Stimulated activated memory B cell treated with anti-CD40 and anti-IgM and Interleukin-4, amounts not matched to agents 10 μg/mL and 1 μg/mL and 100 μg/mL, for 72 hours (primary cell): ENCODE data around the gene RAP1GDS1.
"Not testable (repeated sequence)": the region's sequence is repeated elsewhere in the genome, so short reads cannot be mapped to it uniquely, and the experiment has no call there.

ENCODE experiments used
- ATAC-seq: fragments of 150-1000 bp; cut with Tn5 transposase; 2 replicates; pipeline ENCODE4 v1.10.0; 2021
- H3K27ac Mint-ChIP-seq: one replicate; pipeline ENCODE4 v1.8.0; 2022; ENCODE audit warnings: mild to moderate bottlenecking, mixed read lengths
- H3K27me3 Mint-ChIP-seq: one replicate; pipeline ENCODE4 v1.8.0; 2022; ENCODE audit warnings: mixed read lengths
- H3K36me3 Mint-ChIP-seq: one replicate; pipeline ENCODE4 v1.8.0; 2022; ENCODE audit warnings: mixed read lengths
- H3K4me1 Mint-ChIP-seq: one replicate; pipeline ENCODE4 v1.8.0; 2022; ENCODE audit warnings: mixed read lengths
- H3K4me3 Mint-ChIP-seq: one replicate; pipeline ENCODE4 v1.8.0; 2022; ENCODE audit warnings: mild to moderate bottlenecking, moderate library complexity, mixed read lengths
- H3K9me3 Mint-ChIP-seq: one replicate; pipeline ENCODE4 v1.8.0; 2022; ENCODE audit warnings: mixed read lengths

The RAP1GDS1 gene

GRCh38 chr4:98416844-98417243, 155.7 kb downstream of the RAP1GDS1 start:
- H3K36me3 Mint-ChIP-seq, result peaks cover 48% of the 10 kb centered on the region
- H3K4me1 Mint-ChIP-seq, result no peaks in the 10 kb centered on the region
- no peak overlapping the region for H3K4me3 Mint-ChIP-seq
- no peaks in the 10 kb centered on the region for H3K27me3 Mint-ChIP-seq
- ATAC-seq, result no peak
- H3K27ac Mint-ChIP-seq, result no peak overlapping the region
- peaks cover 6% of the 10 kb centered on the region for H3K9me3 Mint-ChIP-seq

GRCh38 chr4:98420151-98420550, 159.0 kb downstream of the RAP1GDS1 start:
- H3K27ac Mint-ChIP-seq, H3K27me3 Mint-ChIP-seq, H3K4me3 Mint-ChIP-seq, H3K4me1 Mint-ChIP-seq, ATAC-seq, H3K9me3 Mint-ChIP-seq: not testable (repeated sequence)
- peaks cover 59% of the 10 kb centered on the region for H3K36me3 Mint-ChIP-seq

- Mint-ChIP-seq H3K4me3 (no peak overlapping the region), H3K9me3 (peaks cover 4% of the 10 kb centered on the region), H3K4me1 (peaks cover 9% of the 10 kb centered on the region), H3K27me3 (no peaks in the 10 kb centered on the region), H3K36me3 (peaks cover 66% of the 10 kb centered on the region), H3K27ac (no peak overlapping the region)
- no peak for ATAC-seq
Observed at GRCh38 chr4:98421111-98421510, 159.9 kb downstream of the RAP1GDS1 start.

GRCh38 chr4:98423009-98423408, 161.8 kb downstream of the RAP1GDS1 start:
- H3K27ac Mint-ChIP-seq, result no peak overlapping the region
- peaks cover 20% of the 10 kb centered on the region for H3K4me1 Mint-ChIP-seq
- no peaks in the 10 kb centered on the region for H3K27me3 Mint-ChIP-seq
- no peak overlapping the region for H3K4me3 Mint-ChIP-seq
- peaks cover 67% of the 10 kb centered on the region for H3K36me3 Mint-ChIP-seq
- no peak for ATAC-seq
- peaks cover 7% of the 10 kb centered on the region for H3K9me3 Mint-ChIP-seq

GRCh38 chr4:98430708-98431403, 169.7 kb downstream of the RAP1GDS1 start:
- H3K4me3 Mint-ChIP-seq, result no peak overlapping the region
- peak overlapping the region; percentile 41 for H3K27ac Mint-ChIP-seq
- peaks cover 14% of the 10 kb centered on the region for H3K4me1 Mint-ChIP-seq
- H3K9me3 Mint-ChIP-seq, result peaks cover 5% of the 10 kb centered on the region
- peaks cover 32% of the 10 kb centered on the region for H3K36me3 Mint-ChIP-seq
- H3K27me3 Mint-ChIP-seq, result no peaks in the 10 kb centered on the region
- no peak for ATAC-seq

- no peaks in the 10 kb centered on the region for H3K4me1 Mint-ChIP-seq
Observed at GRCh38 chr4:98433691-98434090, 172.5 kb downstream of the RAP1GDS1 start.

GRCh38 chr4:98434816-98435215, 173.6 kb downstream of the RAP1GDS1 start:
- H3K9me3 Mint-ChIP-seq, result no peaks in the 10 kb centered on the region
- no peak overlapping the region for H3K27ac Mint-ChIP-seq
- no peaks in the 10 kb centered on the region for H3K27me3 Mint-ChIP-seq
- ATAC-seq, result no peak
- H3K4me3 Mint-ChIP-seq, result no peak overlapping the region
- H3K36me3 Mint-ChIP-seq, result peaks cover 44% of the 10 kb centered on the region
- no peaks in the 10 kb centered on the region for H3K4me1 Mint-ChIP-seq

More at GRCh38 chr4:98433691-98434090, 172.5 kb downstream of the RAP1GDS1 start:
- no peak for ATAC-seq
- H3K27ac Mint-ChIP-seq, result no peak overlapping the region
- no peaks in the 10 kb centered on the region for H3K27me3 Mint-ChIP-seq
- H3K36me3 Mint-ChIP-seq, result peaks cover 35% of the 10 kb centered on the region
- H3K4me3 Mint-ChIP-seq, result no peak overlapping the region
- no peaks in the 10 kb centered on the region for H3K9me3 Mint-ChIP-seq

- H3K27ac Mint-ChIP-seq, result no peak overlapping the region
- H3K4me3 Mint-ChIP-seq, result no peak overlapping the region
- peaks cover 36% of the 10 kb centered on the region for H3K36me3 Mint-ChIP-seq
- no peaks in the 10 kb centered on the region for H3K27me3 Mint-ChIP-seq
- no peak for ATAC-seq
- H3K4me1 Mint-ChIP-seq, result peaks cover 36% of the 10 kb centered on the region
- no peaks in the 10 kb centered on the region for H3K9me3 Mint-ChIP-seq
Observed at GRCh38 chr4:98444371-98444770, 183.2 kb downstream of the RAP1GDS1 start.

- no peaks in the 10 kb centered on the region for H3K9me3 Mint-ChIP-seq
- H3K36me3 Mint-ChIP-seq, result peaks cover 22% of the 10 kb centered on the region
- no peaks in the 10 kb centered on the region for H3K27me3 Mint-ChIP-seq
- ATAC-seq, result peak; percentile 92
- peaks cover 38% of the 10 kb centered on the region for H3K4me1 Mint-ChIP-seq
- H3K27ac Mint-ChIP-seq, result peak overlapping the region; percentile 82
- H3K4me3 Mint-ChIP-seq, result peak overlapping the region; percentile 49
Observed at GRCh38 chr4:98446499-98447375, 185.6 kb downstream of the RAP1GDS1 start.

- H3K27me3 Mint-ChIP-seq, result no peaks in the 10 kb centered on the region
- H3K4me1 Mint-ChIP-seq, result peaks cover 38% of the 10 kb centered on the region
- peak; percentile 42 for ATAC-seq
Observed at GRCh38 chr4:98447648-98448047, 186.5 kb downstream of the RAP1GDS1 start.

GRCh38 chr4:98448908-98449307, 187.7 kb downstream of the RAP1GDS1 start:
- Mint-ChIP-seq H3K27ac (no peak overlapping the region), H3K4me3 (no peak overlapping the region), H3K4me1 (peaks cover 44% of the 10 kb centered on the region), H3K36me3 (peaks cover 7% of the 10 kb centered on the region), H3K27me3 (no peaks in the 10 kb centered on the region), H3K9me3 (peaks cover 4% of the 10 kb centered on the region)
- no peak for ATAC-seq

More at GRCh38 chr4:98447648-98448047, 186.5 kb downstream of the RAP1GDS1 start:
- Mint-ChIP-seq H3K4me3 (peak overlapping the region; percentile 29), H3K9me3 (no peaks in the 10 kb centered on the region), H3K36me3 (peaks cover 13% of the 10 kb centered on the region), H3K27ac (peak overlapping the region; percentile 82)

- no peak for ATAC-seq
- peaks cover 12% of the 10 kb centered on the region for H3K36me3 Mint-ChIP-seq
- H3K4me3 Mint-ChIP-seq, result no peak overlapping the region
- H3K27me3 Mint-ChIP-seq, result no peaks in the 10 kb centered on the region
- H3K27ac Mint-ChIP-seq, result no peak overlapping the region
- H3K9me3 Mint-ChIP-seq, result peaks cover 4% of the 10 kb centered on the region
- peaks cover 32% of the 10 kb centered on the region for H3K4me1 Mint-ChIP-seq
Observed at GRCh38 chr4:98452091-98452490, 190.9 kb downstream of the RAP1GDS1 start.

- H3K9me3 Mint-ChIP-seq, ATAC-seq, H3K4me1 Mint-ChIP-seq: not testable (repeated sequence)
Observed at GRCh38 chr4:98457422-98457821, 196.2 kb downstream of the RAP1GDS1 start.

GRCh38 chr4:98461121-98461865, 200.1 kb downstream of the RAP1GDS1 start:
- not testable (repeated sequence) for ATAC-seq, H3K4me1 Mint-ChIP-seq, H3K27ac Mint-ChIP-seq, H3K36me3 Mint-ChIP-seq, H3K27me3 Mint-ChIP-seq, H3K9me3 Mint-ChIP-seq, H3K4me3 Mint-ChIP-seq

More at GRCh38 chr4:98457422-98457821, 196.2 kb downstream of the RAP1GDS1 start:
- H3K27me3 Mint-ChIP-seq, H3K4me3 Mint-ChIP-seq, H3K27ac Mint-ChIP-seq: not testable (repeated sequence)
- H3K36me3 Mint-ChIP-seq, result peaks cover 12% of the 10 kb centered on the region

GRCh38 chr4:98462487-98462886, 201.3 kb downstream of the RAP1GDS1 start:
- no peak for ATAC-seq
- H3K9me3 Mint-ChIP-seq, result peaks cover 6% of the 10 kb centered on the region
- H3K36me3 Mint-ChIP-seq, result no peaks in the 10 kb centered on the region
- no peaks in the 10 kb centered on the region for H3K27me3 Mint-ChIP-seq
- H3K27ac Mint-ChIP-seq, result no peak overlapping the region
- H3K4me3 Mint-ChIP-seq, result no peak overlapping the region
- peaks cover 2% of the 10 kb centered on the region for H3K4me1 Mint-ChIP-seq
